Stimulated activated naive CD8-positive, alpha-beta T cell treated with anti-CD3 and anti-CD28 coated beads, Interleukin-15, amount 100 ng/mL, for 72 hours (primary cell): ENCODE data around the gene KRT71.
A peak's percentile ranks its signal among the peaks of the same experiment; 100 is the strongest.

Source experiments
- ATAC-seq: fragments of 150-1000 bp; cut with Tn5 transposase; 2 replicates; pipeline ENCODE4 v1.10.0; 2021; ENCODE audit warnings: mild to moderate bottlenecking, moderate library complexity
- DNase-seq, 2 donors: peaks; one replicate each; pipeline ENCODE4 v3.0.0; 2021 to 2022
- H3K27ac Mint-ChIP-seq, 2 donors: one replicate each; pipeline ENCODE4 v1.8.0; 2022; ENCODE audit warnings: mild to moderate bottlenecking in 2 of 2, mixed read lengths in 2 of 2, moderate library complexity in 2 of 2
- H3K27me3 Mint-ChIP-seq: one replicate; pipeline ENCODE4 v1.8.0; 2022; ENCODE audit warnings: mixed read lengths
- H3K4me1 Mint-ChIP-seq: one replicate; pipeline ENCODE4 v1.8.0; 2022; ENCODE audit warnings: mild to moderate bottlenecking, mixed read lengths
- H3K4me3 Mint-ChIP-seq, 2 donors: one replicate each; pipeline ENCODE4 v1.8.0; 2022; ENCODE audit warnings: mild to moderate bottlenecking in 2 of 2, mixed read lengths in 2 of 2, moderate library complexity in 1 of 2
- H3K9me3 Mint-ChIP-seq, 2 donors: one replicate each; pipeline ENCODE4 v1.8.0; 2022; ENCODE audit warnings: mixed read lengths in 2 of 2

The KRT71 gene

DNA sequence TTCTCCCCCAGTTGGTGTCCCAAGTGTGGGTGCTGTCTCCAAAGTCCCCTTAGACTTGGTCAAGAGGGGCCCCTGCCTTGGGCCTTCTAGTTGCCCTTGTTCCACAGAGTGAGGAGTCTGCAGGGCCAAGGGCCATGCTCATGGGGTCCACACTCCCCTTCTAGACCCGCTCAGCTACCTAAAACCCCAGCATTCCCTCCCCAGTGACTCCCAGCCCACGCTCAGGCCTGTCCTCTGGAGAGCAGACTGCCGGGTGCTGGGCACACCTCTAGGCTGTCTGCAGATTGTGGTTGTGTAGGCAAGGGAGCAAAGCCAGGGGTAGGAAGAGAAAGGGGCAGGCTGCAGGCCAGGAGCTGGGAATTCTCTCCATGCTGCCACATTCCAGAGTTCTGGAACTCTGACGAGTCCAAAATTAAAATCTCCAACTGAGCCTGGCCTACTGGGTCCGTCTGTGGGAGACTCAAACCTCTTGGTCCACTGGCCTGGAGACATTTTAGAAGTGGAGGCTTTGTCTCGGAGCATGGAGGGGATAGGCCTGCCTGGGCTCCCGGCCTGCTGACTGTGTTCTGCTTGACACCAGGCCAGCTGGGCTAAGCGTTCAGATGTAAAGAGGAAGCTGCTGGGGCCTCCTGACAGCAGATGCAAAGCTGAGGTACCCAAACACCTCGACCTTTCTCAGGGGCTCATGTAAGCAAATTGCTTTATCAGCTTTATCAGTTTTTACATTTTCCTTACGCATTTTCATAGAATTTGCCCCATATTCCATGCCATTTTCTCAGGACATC is 19.1 kb downstream of the KRT71 start:
- H3K27me3 Mint-ChIP-seq = no peaks in the 10 kb centered on the region
- DNase-seq = no peak
- H3K27ac Mint-ChIP-seq = peak overlapping the region; percentile 9 to 36
- H3K9me3 Mint-ChIP-seq = no peaks in the 10 kb centered on the region
- no peaks in the 10 kb centered on the region for H3K4me1 Mint-ChIP-seq
- no peak for ATAC-seq
- no peak overlapping the region for H3K4me3 Mint-ChIP-seq

GRCh38 chr12:52532636-52533035 is 20.3 kb downstream of the KRT71 start:
- Mint-ChIP-seq H3K4me3 (no peak overlapping the region), H3K4me1 (no peaks in the 10 kb centered on the region), H3K27ac (no peak overlapping the region), H3K27me3 (no peaks in the 10 kb centered on the region), H3K9me3 (no peaks in the 10 kb centered on the region)
- DNase-seq = no peak
- ATAC-seq = no peak

DNA sequence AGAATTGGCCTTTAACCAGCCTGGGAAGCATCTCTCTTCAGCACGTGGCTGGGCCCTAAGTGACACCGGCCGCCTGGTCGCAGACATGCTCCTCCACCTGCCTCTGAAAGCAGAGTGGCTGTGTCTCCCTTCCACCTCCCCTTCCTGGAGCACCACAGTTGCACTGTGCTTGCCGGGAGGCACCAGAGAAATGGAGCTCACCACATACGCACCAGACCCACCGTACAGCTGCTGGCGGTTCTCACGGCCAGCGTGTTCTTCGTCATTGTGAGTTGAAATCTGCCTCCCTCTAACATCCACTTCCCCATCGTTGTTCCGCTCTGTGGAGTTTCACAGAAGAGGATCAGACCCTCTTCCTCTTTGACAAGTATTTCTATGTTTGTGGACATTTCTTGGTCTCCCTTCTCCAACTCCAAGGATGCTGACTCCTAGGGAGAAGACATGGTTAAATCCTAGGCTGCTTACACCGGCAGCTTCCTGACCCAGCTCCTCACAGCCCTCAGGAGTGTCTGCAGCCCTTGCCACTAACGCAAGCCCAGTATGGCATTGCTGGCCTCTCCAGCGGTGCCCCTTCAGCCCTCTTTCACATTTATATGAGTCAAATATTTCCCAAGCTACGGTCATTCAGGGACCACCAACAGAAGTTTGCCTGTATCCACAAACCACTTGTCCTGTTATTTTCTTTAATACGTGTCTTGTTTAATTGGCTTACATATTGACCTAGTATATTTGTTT is 21.2 kb downstream of the KRT71 start:
- H3K9me3 Mint-ChIP-seq = no peaks in the 10 kb centered on the region
- H3K4me3 Mint-ChIP-seq = no peak overlapping the region
- H3K4me1 Mint-ChIP-seq = no peaks in the 10 kb centered on the region
- DNase-seq = no peak
- no peak overlapping the region for H3K27ac Mint-ChIP-seq
- H3K27me3 Mint-ChIP-seq = no peaks in the 10 kb centered on the region
- no peak for ATAC-seq

DNA sequence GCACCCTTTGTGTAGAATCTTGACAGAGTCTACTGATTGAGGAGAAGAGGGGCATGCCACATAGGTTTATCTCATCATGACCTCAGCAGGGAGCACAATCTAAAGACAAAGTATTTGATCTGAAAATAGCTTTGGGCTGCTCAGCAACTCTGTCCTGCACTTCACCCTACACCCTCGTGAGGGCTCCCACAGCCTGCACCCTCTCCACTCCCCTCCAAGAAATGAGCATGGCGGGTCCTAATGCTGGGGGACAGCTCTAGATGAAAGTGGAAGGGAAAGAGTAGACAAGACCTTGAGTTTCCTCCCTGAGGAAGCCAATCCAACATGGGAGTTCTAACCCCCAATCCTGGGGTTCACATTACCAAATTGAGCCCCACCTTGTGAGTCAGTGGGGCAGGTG is 22.0 kb downstream of the KRT71 start:
- Mint-ChIP-seq H3K27me3 (no peaks in the 10 kb centered on the region), H3K9me3 (no peaks in the 10 kb centered on the region), H3K4me1 (no peaks in the 10 kb centered on the region), H3K27ac (peak overlapping the region in 1 of 2 donors; percentile 57), H3K4me3 (no peak overlapping the region)
- DNase-seq = no peak
- no peak for ATAC-seq

DNA sequence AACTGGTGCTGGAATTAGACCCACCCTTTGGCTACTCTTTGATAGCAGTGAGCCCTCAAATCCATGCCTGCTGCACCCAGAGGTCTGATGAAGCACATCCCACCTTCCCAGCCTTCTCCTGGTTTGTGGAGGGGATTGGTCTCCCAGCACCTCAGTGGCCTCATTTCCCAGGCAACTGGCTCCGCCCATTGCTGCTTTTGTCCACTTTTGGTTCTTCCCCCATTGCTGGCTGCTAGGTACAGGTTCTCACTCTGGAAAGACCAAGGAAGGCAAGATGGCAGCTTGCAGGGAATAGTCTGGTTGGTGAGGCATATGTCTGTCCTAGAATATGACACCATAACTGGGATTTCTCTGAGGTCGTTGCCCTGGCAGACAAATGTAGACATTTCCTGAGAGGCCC is 22.6 kb downstream of the KRT71 start:
- no peak overlapping the region for H3K4me3 Mint-ChIP-seq
- DNase-seq = no peak
- H3K4me1 Mint-ChIP-seq = no peaks in the 10 kb centered on the region
- no peak for ATAC-seq
- H3K27me3 Mint-ChIP-seq = no peaks in the 10 kb centered on the region
- H3K9me3 Mint-ChIP-seq = no peaks in the 10 kb centered on the region
- H3K27ac Mint-ChIP-seq = peak overlapping the region in 1 of 2 donors; percentile 16

DNA sequence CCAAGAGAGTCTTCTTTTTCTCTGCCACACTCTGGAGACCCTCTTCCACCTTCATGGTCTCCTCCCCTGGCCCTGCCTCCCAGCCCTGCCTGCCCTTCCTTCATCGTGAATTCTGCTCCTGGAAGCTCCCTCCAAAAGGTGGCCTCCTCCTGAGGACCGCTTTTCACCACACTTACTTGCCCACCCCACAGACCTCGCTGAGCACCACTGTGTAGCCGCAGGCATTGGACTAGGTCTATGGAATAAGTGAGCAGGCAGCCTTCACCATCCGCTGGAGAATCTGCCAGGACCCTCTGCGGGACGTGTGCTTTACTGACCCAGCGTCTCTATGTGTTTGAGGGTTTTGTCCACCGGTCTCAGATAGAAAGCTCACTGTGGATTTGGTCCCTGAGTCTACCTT is 23.1 kb downstream of the KRT71 start:
- Mint-ChIP-seq H3K4me1 (no peaks in the 10 kb centered on the region), H3K4me3 (no peak overlapping the region), H3K9me3 (no peaks in the 10 kb centered on the region), H3K27ac (no peak overlapping the region), H3K27me3 (no peaks in the 10 kb centered on the region)
- DNase-seq (no peak), ATAC-seq (no peak)

- H3K27me3 Mint-ChIP-seq = no peaks in the 10 kb centered on the region
- H3K4me3 Mint-ChIP-seq = no peak overlapping the region
- H3K27ac Mint-ChIP-seq = peak overlapping the region in 1 of 2 donors; percentile 17
- no peaks in the 10 kb centered on the region for H3K9me3 Mint-ChIP-seq
- no peaks in the 10 kb centered on the region for H3K4me1 Mint-ChIP-seq
- DNase-seq (no peak), ATAC-seq (no peak)
Observed at GRCh38 chr12:52529417-52529816, 23.5 kb downstream of the KRT71 start.

GRCh38 chr12:52528641-52529143 is 24.3 kb downstream of the KRT71 start:
- no peaks in the 10 kb centered on the region for H3K9me3 Mint-ChIP-seq
- peak overlapping the region in 1 of 2 donors; percentile 12 for H3K27ac Mint-ChIP-seq
- DNase-seq = no peak
- no peak overlapping the region for H3K4me3 Mint-ChIP-seq
- ATAC-seq = no peak
- no peaks in the 10 kb centered on the region for H3K4me1 Mint-ChIP-seq
- H3K27me3 Mint-ChIP-seq = no peaks in the 10 kb centered on the region

GRCh38 chr12:52527121-52527800 is 25.7 kb downstream of the KRT71 start:
- H3K4me1 Mint-ChIP-seq = no peaks in the 10 kb centered on the region
- H3K27ac Mint-ChIP-seq = no peak overlapping the region
- no peak overlapping the region for H3K4me3 Mint-ChIP-seq
- H3K27me3 Mint-ChIP-seq = peaks cover 5% of the 10 kb centered on the region
- DNase-seq (no peak), ATAC-seq (no peak)
- no peaks in the 10 kb centered on the region for H3K9me3 Mint-ChIP-seq

DNA sequence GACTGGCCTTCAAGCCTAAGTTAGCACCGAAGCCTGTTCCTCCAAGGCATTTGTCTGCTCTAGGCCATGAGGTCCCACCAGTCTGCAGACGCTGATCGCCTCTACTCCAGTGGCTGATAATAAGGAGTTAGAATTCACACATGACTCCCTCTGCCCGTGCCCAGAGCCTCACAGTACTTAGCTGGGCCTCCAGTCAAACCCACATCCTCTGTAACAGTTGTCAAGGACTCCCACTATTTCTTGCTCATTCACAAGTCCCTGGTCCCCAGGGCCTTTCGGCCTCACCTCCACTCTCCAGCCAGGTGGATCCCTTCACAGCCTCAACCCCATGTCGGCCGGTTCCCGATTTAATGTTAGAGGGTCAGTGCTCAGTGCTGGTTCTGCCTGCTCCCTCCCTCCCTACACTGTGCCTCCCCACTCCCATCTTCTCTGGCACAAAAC is 26.4 kb downstream of the KRT71 start:
- DNase-seq = peak in 1 of 2 donors; percentile 7
- H3K27me3 Mint-ChIP-seq = peaks cover 13% of the 10 kb centered on the region
- H3K4me3 Mint-ChIP-seq = no peak overlapping the region
- peaks cover 5% of the 10 kb centered on the region for H3K4me1 Mint-ChIP-seq
- no peaks in the 10 kb centered on the region for H3K9me3 Mint-ChIP-seq
- peak; percentile 31 for ATAC-seq
- peak overlapping the region in 1 of 2 donors; percentile 57 for H3K27ac Mint-ChIP-seq

DNA sequence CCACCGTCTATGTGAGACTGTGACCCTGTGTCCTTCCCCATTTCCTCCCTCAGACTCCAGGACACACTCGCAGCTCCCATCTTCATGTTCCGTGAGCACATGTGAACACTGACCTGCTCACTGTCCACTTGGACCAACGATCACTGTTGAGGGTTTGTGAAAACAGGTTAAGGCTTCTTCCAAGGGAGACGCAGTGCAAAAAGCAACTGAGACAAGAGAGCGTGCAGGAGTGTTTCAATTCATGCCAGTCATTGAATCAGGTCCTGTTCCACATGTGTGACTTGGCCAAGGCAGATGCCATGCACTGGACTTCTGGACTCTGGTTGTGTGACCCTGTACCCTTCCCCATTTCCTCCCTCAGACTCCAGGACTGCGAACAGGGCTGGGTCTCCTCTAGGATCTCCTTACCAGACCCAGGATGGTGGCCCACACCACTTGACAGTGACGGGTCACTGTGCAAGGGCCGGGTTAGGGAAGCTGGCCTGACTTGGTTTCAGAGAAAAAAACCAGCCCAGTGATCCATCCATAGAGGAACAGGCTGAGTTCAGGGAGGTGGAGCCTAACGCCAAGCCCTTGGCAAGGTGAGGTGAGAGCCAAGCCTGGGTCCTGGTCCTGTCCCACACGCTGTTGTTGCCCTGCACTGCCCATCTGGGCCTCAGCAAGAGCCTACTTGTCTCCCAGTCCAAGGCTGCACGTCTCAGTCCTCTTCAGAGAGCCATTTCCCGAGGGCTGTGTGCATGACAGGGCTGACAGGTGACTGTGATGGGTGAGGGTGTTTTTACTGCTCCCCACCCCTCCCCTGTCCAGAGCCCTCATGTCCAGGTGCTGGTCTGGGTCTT is 27.1 kb downstream of the KRT71 start:
- H3K9me3 Mint-ChIP-seq = no peaks in the 10 kb centered on the region
- ATAC-seq = no peak
- H3K27me3 Mint-ChIP-seq = peaks cover 16% of the 10 kb centered on the region
- H3K4me3 Mint-ChIP-seq = no peak overlapping the region
- peaks cover 8% of the 10 kb centered on the region for H3K4me1 Mint-ChIP-seq
- no peak overlapping the region for H3K27ac Mint-ChIP-seq
- peak in 1 of 2 donors; percentile 2 for DNase-seq

DNA sequence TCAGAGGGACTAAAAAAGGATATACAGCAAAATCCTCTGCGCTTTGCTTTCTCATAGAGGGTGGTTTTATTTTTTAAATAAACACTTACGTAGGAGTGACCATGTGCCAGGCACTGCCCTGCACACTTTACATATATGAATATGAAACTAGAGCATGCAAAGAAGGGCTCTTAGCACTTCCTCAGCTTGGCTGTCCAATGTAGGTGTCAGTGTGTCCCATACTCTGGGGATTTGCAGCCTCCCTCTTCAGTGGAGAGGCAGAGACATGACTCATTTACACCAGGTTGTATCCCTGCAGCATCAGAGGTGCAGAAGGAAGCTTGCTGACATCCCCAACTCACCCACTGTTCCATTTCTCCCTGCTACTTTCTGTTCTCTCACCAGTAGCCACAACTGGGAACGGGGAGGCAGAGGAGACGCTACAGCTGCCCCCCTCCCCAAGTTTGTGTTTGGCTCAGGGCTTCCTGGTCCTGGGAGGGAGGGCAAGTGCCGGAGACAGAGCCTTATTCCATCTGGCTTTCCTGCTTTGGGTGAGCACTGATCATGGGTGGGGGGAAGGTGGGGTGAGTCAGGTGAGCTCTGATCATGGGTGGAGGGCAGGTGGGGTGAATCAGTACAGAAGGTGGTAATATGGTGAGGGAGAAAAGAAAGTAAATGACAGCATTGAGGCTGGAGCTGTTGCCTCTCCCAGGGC is 27.9 kb downstream of the KRT71 start:
- no peak overlapping the region for H3K4me3 Mint-ChIP-seq
- H3K9me3 Mint-ChIP-seq = no peaks in the 10 kb centered on the region
- H3K4me1 Mint-ChIP-seq = peaks cover 8% of the 10 kb centered on the region
- DNase-seq = no peak
- peaks cover 16% of the 10 kb centered on the region for H3K27me3 Mint-ChIP-seq
- no peak for ATAC-seq
- no peak overlapping the region for H3K27ac Mint-ChIP-seq

DNA sequence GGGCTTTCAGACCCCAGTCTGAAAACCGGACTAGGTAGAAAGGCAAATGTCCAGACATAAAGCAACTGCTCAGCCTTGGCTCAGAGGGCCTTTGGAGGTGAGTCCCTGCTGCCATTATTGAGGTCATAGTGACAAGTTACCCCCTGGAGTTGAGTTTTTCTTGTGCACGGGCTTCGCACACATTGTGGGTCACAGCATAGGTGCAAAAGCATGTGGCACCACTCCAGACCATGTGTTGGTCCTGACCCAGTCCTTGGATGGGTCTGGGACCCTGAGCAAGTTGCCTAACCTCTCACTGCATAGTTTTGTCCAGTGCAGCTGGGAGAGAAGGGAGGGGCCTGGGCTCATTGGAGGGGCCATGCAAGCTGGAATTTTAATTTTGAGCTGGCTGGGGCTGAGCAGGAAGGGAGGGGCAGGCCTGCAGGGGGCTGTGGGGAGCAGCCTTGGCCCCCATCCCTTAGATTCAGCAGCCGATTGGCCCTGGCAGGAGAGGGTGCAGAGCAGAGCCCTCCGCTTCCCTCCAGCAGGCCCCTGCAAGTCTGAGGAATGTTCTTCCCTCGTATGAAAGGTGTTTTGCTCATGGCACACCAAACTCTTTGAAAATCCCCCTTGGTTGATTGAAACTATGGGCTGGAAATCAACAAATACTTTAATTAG is 28.6 kb downstream of the KRT71 start:
- H3K9me3 Mint-ChIP-seq = no peaks in the 10 kb centered on the region
- ATAC-seq (no peak), DNase-seq (peak in 1 of 2 donors; percentile 4)
- H3K4me3 Mint-ChIP-seq = no peak overlapping the region
- H3K4me1 Mint-ChIP-seq = peaks cover 8% of the 10 kb centered on the region
- no peak overlapping the region for H3K27ac Mint-ChIP-seq
- H3K27me3 Mint-ChIP-seq = peaks cover 16% of the 10 kb centered on the region

DNA sequence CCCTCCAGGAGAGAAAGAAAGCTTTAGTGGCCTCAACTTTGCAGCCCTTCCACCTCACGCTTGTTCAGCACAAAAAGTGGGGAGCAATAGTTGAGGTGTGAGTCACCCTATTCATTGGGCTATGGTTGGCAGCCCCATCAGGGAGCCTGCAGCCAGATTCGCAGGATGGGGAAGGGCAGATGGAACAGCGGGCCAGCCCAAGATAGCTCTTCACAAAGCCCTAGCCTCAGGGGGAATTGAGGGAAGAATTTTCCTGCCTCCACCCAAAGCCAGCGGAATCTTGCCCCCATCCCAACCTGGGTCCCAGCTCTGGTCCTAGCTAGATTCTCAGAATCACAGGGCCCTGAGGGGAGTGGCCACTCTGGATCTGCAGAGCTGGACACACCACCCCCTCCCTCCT is 29.1 kb downstream of the KRT71 start:
- Mint-ChIP-seq H3K27me3 (peaks cover 16% of the 10 kb centered on the region), H3K9me3 (no peaks in the 10 kb centered on the region), H3K4me1 (peaks cover 8% of the 10 kb centered on the region), H3K27ac (no peak overlapping the region), H3K4me3 (no peak overlapping the region)
- ATAC-seq = no peak
- DNase-seq = no peak
